ENCODE data around the gene CCSER1.
A peak's percentile ranks its signal among the peaks of the same experiment; 100 is the strongest.

Gene CCSER1

DNA sequence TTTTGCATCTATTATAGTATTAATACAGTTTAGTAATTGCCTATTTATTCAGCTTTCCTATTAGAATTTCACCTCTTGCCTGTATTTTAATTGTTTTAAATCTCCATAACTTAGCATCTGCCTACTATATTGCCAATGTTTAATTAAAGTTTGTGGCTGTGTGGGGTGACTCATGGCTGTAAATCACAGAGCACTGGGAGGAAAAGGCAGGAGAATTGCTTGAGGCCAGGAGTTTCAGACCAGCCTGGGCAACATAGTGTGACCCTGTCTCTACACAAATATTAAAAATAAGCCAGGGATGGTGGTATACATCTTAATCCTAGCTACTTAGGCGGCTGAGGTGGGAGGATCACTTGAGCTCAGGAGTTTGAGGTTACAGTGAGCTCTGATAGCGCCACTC, 14.5 kb upstream of the CCSER1 start:
- H3K9me3 ChIP-seq (ENCODE audit: insufficient read depth, low read depth, low read length) = no peaks in the 10 kb centered on the region
- no peak overlapping the region for H3K9ac ChIP-seq (ENCODE audit: low read depth, low read length)
- no peak overlapping the region for H3K4me3 ChIP-seq (ENCODE audit: low read length)
- no peak overlapping the region for H3K27ac ChIP-seq (ENCODE audit: low read length)
- H3K4me1 ChIP-seq (ENCODE audit: insufficient read depth, low read length) = no peaks in the 10 kb centered on the region
- no peaks in the 10 kb centered on the region for H3K27me3 ChIP-seq (ENCODE audit: insufficient read depth, low read length)
- H3K36me3 ChIP-seq (ENCODE audit: insufficient read depth, low read depth, low read length) = no peaks in the 10 kb centered on the region

DNA sequence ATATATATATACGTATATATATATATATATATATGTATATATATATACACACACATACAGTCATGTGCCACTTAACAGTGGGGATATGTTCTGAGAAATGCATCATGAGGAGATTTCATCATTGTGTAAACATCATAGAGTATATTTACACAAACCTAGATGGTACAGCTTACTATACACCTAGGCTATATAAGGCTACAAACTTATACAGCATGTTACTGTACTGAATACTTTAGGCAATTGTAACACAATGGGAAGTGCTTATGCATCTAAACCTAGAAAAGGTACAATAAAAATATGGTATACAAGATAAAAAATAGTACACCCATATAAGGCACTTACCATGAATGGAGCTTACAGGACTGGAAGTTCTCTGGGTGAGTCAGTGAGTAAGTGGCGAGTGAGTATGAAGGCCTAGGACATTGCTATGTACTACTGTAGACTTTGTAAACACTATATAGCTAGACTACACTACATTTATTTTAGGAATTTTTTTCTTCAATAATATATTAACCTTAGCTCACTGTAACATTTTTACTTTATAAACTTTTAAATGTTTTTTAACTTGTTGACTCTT, 13.2 kb upstream of the CCSER1 start:
- Histone ChIP-seq H3K27me3 (ENCODE audit: insufficient read depth, low read length) (no peaks in the 10 kb centered on the region), H3K9me3 (ENCODE audit: insufficient read depth, low read depth, low read length) (no peaks in the 10 kb centered on the region), H3K27ac (ENCODE audit: low read length) (no peak overlapping the region), H3K9ac (ENCODE audit: low read depth, low read length) (no peak overlapping the region), H3K4me1 (ENCODE audit: insufficient read depth, low read length) (no peaks in the 10 kb centered on the region), H3K36me3 (ENCODE audit: insufficient read depth, low read depth, low read length) (no peaks in the 10 kb centered on the region), H3K4me3 (ENCODE audit: low read length) (no peak overlapping the region)

DNA sequence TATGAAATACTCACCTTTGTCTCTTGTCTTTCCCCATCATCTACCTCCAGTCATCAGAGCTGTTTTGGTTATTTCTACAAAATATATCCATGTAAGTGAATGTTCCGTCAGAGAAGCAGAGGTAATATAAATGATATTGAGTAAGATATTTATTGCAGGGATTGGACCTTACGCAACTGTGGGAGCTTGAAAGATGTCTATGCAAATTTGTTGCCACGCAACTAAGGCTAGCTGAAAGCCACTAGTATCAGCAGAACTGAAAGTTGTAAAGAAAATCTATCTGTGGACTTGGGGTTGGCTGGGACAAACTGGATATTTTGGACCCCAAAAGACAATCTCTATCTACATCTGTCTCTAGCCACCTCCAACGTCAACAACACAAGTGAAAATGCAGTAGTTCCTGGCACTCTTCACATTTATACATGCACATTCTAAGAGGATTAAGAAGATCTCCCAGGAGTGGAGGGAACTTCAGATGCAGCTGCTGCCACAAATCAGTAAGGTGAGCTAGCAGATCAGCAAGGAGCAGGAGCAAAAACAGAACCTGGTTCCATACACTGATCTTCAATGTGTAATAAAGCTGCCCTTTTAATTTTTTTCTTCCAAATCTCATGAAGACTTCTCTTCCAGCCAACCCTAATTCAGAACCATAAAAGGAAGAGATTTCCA, 8.5 kb upstream of the CCSER1 start:
- H3K9ac ChIP-seq (ENCODE audit: low read depth, low read length) = no peak overlapping the region
- H3K4me3 ChIP-seq (ENCODE audit: low read length) = no peak overlapping the region
- no peaks in the 10 kb centered on the region for H3K27me3 ChIP-seq (ENCODE audit: insufficient read depth, low read length)
- H3K36me3 ChIP-seq (ENCODE audit: insufficient read depth, low read depth, low read length) = no peaks in the 10 kb centered on the region
- H3K27ac ChIP-seq (ENCODE audit: low read length) = no peak overlapping the region
- H3K4me1 ChIP-seq (ENCODE audit: insufficient read depth, low read length) = peaks cover 5% of the 10 kb centered on the region; the same call in 1 of the 2 replicates
- no peaks in the 10 kb centered on the region for H3K9me3 ChIP-seq (ENCODE audit: insufficient read depth, low read depth, low read length)

DNA sequence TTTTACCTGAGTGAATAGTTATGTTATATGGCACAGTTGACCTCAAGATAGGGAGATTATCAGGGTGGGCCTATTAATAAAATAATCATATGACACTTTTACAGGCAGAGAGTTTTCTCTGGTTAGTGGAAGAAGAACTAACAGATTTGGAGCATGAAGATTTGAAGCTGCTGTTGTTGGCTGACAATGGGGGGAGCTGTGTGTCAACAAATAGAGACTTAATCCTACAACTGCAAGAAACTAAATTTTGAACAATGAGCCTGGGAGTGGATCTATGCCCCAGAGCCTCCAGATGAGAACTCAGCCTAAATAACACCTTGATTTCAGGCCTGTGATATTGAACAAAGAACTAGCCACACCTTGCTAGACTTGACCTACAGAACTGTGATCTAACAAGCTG, 7.2 kb upstream of the CCSER1 start:
- Histone ChIP-seq H3K4me1 (ENCODE audit: insufficient read depth, low read length) (peaks cover 7% of the 10 kb centered on the region; the same call in 1 of the 2 replicates), H3K9me3 (ENCODE audit: insufficient read depth, low read depth, low read length) (no peaks in the 10 kb centered on the region), H3K27me3 (ENCODE audit: insufficient read depth, low read length) (no peaks in the 10 kb centered on the region), H3K36me3 (ENCODE audit: insufficient read depth, low read depth, low read length) (no peaks in the 10 kb centered on the region), H3K27ac (ENCODE audit: low read length) (no peak overlapping the region), H3K4me3 (ENCODE audit: low read length) (no peak overlapping the region), H3K9ac (ENCODE audit: low read depth, low read length) (no peak overlapping the region)

DNA sequence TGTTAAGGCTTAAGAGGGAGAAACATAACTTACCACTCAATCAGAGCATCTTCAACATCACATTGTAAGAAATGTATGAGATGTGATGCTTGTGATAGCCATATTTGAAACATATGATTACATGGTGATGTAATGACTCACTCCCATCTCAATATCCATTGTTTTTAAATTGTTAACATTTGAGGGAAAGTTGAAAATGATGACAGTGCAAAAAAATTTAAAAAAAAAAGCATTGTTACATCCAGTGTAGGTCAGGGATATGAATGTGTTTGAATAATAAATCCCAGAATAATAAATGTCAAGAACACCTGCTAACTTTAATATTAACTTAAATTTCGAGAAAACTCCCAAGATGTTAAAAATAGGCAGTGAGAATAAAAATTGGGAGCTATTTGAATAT, 6.4 kb upstream of the CCSER1 start:
- Histone ChIP-seq H3K4me3 (ENCODE audit: low read length) (no peak overlapping the region), H3K36me3 (ENCODE audit: insufficient read depth, low read depth, low read length) (no peaks in the 10 kb centered on the region), H3K9me3 (ENCODE audit: insufficient read depth, low read depth, low read length) (no peaks in the 10 kb centered on the region), H3K4me1 (ENCODE audit: insufficient read depth, low read length) (peaks cover 7% of the 10 kb centered on the region; the same call in 1 of the 2 replicates), H3K9ac (ENCODE audit: low read depth, low read length) (no peak overlapping the region), H3K27ac (ENCODE audit: low read length) (no peak overlapping the region), H3K27me3 (ENCODE audit: insufficient read depth, low read length) (peaks cover 5% of the 10 kb centered on the region)

DNA sequence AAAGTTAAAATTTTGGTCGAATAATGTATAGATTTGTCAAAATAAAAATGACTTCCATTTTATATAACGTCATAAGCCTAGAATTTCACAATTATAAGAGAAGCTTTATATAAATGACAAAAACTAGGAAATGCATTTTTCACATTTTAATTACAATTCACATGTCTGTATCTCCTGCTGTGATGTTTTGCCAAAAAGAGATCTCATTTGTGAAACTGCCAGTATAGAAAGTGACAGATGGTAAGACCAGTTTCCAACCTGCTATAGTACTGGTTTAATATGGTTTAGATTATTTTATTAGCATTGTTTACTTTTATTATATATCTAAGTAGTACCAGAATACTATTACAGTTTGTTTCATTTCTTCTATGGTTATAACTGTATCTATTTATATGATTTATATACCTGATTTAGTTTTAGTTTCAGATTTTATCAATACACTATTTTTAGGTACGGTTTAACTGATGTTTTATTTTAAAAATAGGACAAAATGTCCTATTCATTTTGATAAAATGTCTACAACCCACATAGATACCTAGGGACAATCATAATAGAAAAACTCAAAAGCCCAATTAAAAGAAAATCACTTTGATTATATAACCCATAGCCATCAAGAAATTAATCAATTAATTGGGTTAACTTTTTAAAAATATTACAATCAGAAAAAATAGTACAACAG, 5.4 kb upstream of the CCSER1 start:
- H3K9me3 ChIP-seq (ENCODE audit: insufficient read depth, low read depth, low read length) = no peaks in the 10 kb centered on the region
- peaks cover 15% of the 10 kb centered on the region for H3K27me3 ChIP-seq (ENCODE audit: insufficient read depth, low read length)
- no peak overlapping the region for H3K9ac ChIP-seq (ENCODE audit: low read depth, low read length)
- H3K4me3 ChIP-seq (ENCODE audit: low read length) = no peak overlapping the region
- H3K36me3 ChIP-seq (ENCODE audit: insufficient read depth, low read depth, low read length) = no peaks in the 10 kb centered on the region
- H3K4me1 ChIP-seq (ENCODE audit: insufficient read depth, low read length) = peaks cover 7% of the 10 kb centered on the region; the same call in 1 of the 2 replicates
- H3K27ac ChIP-seq (ENCODE audit: low read length) = no peak overlapping the region

DNA sequence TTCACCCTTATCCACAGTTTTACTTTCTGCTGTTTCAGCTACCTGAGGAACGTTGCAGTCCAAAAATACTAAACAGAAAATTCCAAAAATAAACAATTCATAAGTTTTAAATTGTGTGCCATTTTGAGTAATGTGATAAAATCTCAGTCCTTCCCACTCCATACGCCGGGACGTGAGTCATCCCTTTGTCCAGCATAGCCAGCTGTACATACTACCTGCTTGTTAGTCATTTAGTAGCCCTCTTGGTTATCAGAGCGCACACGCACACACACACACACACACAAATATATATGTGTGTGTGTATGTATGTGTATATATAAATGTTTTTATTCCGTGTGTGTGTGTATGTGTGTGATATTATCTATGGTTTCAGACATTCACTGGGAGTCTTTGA, 4.8 kb upstream of the CCSER1 start:
- Histone ChIP-seq H3K27me3 (ENCODE audit: insufficient read depth, low read length) (peaks cover 21% of the 10 kb centered on the region), H3K4me3 (ENCODE audit: low read length) (no peak overlapping the region), H3K27ac (ENCODE audit: low read length) (no peak overlapping the region), H3K36me3 (ENCODE audit: insufficient read depth, low read depth, low read length) (no peaks in the 10 kb centered on the region), H3K4me1 (ENCODE audit: insufficient read depth, low read length) (peaks cover 7% of the 10 kb centered on the region; the same call in 1 of the 2 replicates), H3K9ac (ENCODE audit: low read depth, low read length) (no peak overlapping the region), H3K9me3 (ENCODE audit: insufficient read depth, low read depth, low read length) (no peaks in the 10 kb centered on the region)

DNA sequence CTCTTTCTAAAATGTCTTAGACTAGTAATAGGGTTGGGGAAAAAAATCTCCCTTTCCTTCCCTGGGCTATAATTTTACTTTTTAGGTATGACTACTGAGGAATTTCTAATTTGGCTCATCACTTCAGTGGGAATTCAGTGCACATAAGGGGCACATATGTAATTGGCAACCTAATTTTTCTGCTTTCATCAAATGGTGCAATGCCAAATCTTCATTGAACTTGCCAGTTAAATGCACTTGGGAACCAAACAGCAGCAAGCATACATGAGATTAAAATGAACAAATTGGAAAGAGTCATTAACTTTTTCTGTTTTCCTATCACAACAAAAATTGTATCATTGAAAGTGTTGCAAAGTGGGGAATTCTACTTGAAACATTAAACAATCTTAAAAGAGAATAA, 2.9 kb upstream of the CCSER1 start:
- peaks cover 40% of the 10 kb centered on the region for H3K27me3 ChIP-seq (ENCODE audit: insufficient read depth, low read length)
- H3K36me3 ChIP-seq (ENCODE audit: insufficient read depth, low read depth, low read length) = no peaks in the 10 kb centered on the region
- H3K4me3 ChIP-seq (ENCODE audit: low read length) = no peak overlapping the region
- H3K27ac ChIP-seq (ENCODE audit: low read length) = no peak overlapping the region
- H3K4me1 ChIP-seq (ENCODE audit: insufficient read depth, low read length) = peaks cover 13% of the 10 kb centered on the region
- H3K9ac ChIP-seq (ENCODE audit: low read depth, low read length) = no peak overlapping the region
- no peaks in the 10 kb centered on the region for H3K9me3 ChIP-seq (ENCODE audit: insufficient read depth, low read depth, low read length)

DNA sequence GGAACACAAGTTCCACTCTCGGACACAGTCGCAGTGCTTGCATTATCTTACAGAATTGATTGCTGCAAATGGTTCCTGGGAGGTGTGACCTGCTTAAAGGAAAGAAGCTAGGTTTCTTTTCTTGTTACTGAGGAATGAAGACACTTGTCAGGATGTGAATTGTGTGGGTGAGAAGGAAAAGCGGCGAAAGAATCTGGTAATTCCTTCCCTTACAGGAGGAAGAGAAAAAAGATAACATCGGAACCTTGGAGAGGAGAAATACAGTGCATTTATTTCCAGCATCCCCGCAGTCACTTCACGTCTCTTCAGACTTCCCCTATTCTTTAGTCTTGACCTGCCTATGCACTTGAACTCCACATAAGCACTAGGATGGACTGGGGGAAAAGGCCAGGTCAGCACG, 389 bp upstream of the CCSER1 start:
- peaks cover 13% of the 10 kb centered on the region for H3K4me1 ChIP-seq (ENCODE audit: insufficient read depth, low read length)
- H3K4me3 ChIP-seq (ENCODE audit: low read length) = peak overlapping the region; percentile 86
- no peak overlapping the region for H3K9ac ChIP-seq (ENCODE audit: low read depth, low read length)
- no peak overlapping the region for H3K27ac ChIP-seq (ENCODE audit: low read length)
- H3K27me3 ChIP-seq (ENCODE audit: insufficient read depth, low read length) = peaks cover 54% of the 10 kb centered on the region
- no peaks in the 10 kb centered on the region for H3K9me3 ChIP-seq (ENCODE audit: insufficient read depth, low read depth, low read length)
- H3K36me3 ChIP-seq (ENCODE audit: insufficient read depth, low read depth, low read length) = no peaks in the 10 kb centered on the region

DNA sequence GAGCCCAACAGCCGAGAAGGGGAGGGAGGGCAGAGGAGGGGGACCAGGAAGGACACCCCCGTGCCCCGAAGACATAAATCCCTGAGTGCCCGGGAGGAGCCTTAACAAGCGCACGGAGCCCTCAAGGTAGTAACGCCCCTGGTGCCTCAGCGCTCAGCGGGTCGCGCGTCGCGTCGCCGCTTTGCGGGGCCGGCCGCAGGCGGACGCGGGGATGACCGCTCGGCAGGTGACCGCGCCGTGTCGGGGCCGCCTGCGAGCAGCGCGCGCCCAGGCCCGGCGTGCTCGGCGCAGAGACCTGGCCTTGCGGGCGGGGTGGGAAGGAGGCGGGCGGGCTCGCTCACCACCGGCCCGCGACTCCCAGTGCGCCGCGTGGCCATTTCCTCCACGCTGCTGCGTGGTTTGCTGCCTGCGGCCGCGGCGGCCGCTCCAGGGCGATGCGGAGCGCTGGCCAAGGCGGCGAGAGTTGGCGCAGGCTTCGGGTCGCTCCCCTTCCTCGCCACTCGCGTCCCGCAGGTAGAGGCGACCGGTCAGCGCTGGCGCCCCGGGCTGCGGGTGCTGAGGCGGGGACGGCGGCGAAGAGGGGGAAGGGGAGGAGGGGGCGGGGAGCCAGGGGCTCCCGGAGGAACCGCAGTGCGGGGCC, 632 bp downstream of the CCSER1 start:
- peaks cover 54% of the 10 kb centered on the region for H3K27me3 ChIP-seq (ENCODE audit: insufficient read depth, low read length)
- no peak overlapping the region for H3K27ac ChIP-seq (ENCODE audit: low read length)
- peaks cover 13% of the 10 kb centered on the region for H3K4me1 ChIP-seq (ENCODE audit: insufficient read depth, low read length)
- H3K9ac ChIP-seq (ENCODE audit: low read depth, low read length) = peak overlapping the region; percentile 58; the same call in 1 of the 2 replicates
- H3K4me3 ChIP-seq (ENCODE audit: low read length) = peak overlapping the region; percentile 86
- no peaks in the 10 kb centered on the region for H3K36me3 ChIP-seq (ENCODE audit: insufficient read depth, low read depth, low read length)
- no peaks in the 10 kb centered on the region for H3K9me3 ChIP-seq (ENCODE audit: insufficient read depth, low read depth, low read length)

DNA sequence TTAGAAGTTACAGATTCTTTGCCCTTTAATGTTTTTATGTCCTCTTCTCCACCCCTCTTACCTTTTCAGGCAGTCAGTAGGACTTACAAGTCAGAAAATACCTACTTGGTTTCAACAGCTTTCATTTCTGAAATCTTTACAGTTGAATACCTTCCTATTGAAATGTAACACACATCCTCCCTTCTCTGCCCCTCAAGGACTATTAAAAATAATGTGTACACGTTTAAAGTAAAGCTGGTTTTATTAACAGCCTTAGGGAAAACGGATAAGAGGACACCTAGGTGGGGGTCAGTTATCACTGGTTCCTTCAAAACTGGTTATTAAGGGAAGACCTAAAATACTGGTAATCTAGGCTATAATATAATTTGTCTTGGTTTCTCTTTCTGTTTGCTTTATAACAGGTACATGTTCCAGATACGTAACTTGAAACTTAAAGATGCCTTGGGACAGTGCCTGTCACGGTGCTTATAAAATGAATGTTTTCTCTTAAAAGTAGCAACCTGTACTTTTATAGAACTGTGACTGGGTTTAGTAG, 1.8 kb downstream of the CCSER1 start:
- Histone ChIP-seq H3K27me3 (ENCODE audit: insufficient read depth, low read length) (peaks cover 54% of the 10 kb centered on the region), H3K9ac (ENCODE audit: low read depth, low read length) (peak overlapping the region; percentile 58; the same call in 1 of the 2 replicates), H3K4me1 (ENCODE audit: insufficient read depth, low read length) (peaks cover 6% of the 10 kb centered on the region), H3K27ac (ENCODE audit: low read length) (no peak overlapping the region), H3K4me3 (ENCODE audit: low read length) (peak overlapping the region; percentile 86), H3K36me3 (ENCODE audit: insufficient read depth, low read depth, low read length) (no peaks in the 10 kb centered on the region), H3K9me3 (ENCODE audit: insufficient read depth, low read depth, low read length) (no peaks in the 10 kb centered on the region)

All from iPS-20b (cell line).